ENCODE results near the gene LAMA2.

LAMA2 gene

GRCh38 chr6:128964771-128965170 lies 81.8 kb downstream of the LAMA2 start:
- H3K4me3 ChIP-seq (ENCODE audit: low read depth, low read length): no peak overlapping the region
- TF ChIP-seq CTCF (IDR thresholded peaks at IDR 0.05; ENCODE audit: low read depth, low read length): no peak

- TF ChIP-seq CTCF (IDR thresholded peaks at IDR 0.05; ENCODE audit: low read depth, low read length): no peak
- no peak overlapping the region for H3K4me3 ChIP-seq (ENCODE audit: low read depth, low read length)
These were observed 84.0 kb downstream of the LAMA2 start for GRCh38 chr6:128966934-128967333.

DNA sequence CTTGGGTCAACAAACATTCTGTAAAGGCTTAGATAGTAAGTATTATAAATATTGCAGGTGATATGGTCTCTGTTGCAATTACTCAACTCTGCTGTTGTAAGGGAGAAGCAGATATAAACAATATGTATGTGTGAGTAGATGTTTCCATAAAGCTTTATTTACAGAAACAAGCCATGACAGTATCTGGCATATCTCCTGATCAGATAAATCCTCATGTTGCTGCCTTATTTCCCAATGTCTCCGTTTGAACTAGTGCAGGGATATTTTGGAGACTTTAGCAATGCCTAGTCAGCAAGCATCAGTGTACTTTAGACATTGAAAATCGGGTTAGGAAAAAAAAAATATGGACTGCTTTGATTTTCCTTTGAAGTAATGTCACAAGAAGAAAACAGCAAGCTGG lies 96.1 kb downstream of the LAMA2 start:
- no peak for TF ChIP-seq CTCF (IDR thresholded peaks at IDR 0.05; ENCODE audit: low read depth, low read length)
- no peak overlapping the region for H3K4me3 ChIP-seq (ENCODE audit: low read depth, low read length)

GRCh38 chr6:128981716-128982115 lies 98.8 kb downstream of the LAMA2 start:
- TF ChIP-seq CTCF (IDR thresholded peaks at IDR 0.05; ENCODE audit: low read depth, low read length): no peak

GRCh38 chr6:128990360-128990759 lies 107.4 kb downstream of the LAMA2 start:
- TF ChIP-seq CTCF (IDR thresholded peaks at IDR 0.05; ENCODE audit: low read depth, low read length): no peak

More at GRCh38 chr6:128981716-128982115, 98.8 kb downstream of the LAMA2 start:
- H3K4me3 ChIP-seq (ENCODE audit: low read depth, low read length): no peak overlapping the region

GRCh38 chr6:128990915-128991314 lies 108.0 kb downstream of the LAMA2 start:
- no peak for TF ChIP-seq CTCF (IDR thresholded peaks at IDR 0.05; ENCODE audit: low read depth, low read length)
- H3K4me3 ChIP-seq (ENCODE audit: low read depth, low read length): no peak overlapping the region

More at GRCh38 chr6:128990360-128990759, 107.4 kb downstream of the LAMA2 start:
- no peak overlapping the region for H3K4me3 ChIP-seq (ENCODE audit: low read depth, low read length)

- no peak overlapping the region for H3K4me3 ChIP-seq (ENCODE audit: low read depth, low read length)
- no peak for TF ChIP-seq CTCF (IDR thresholded peaks at IDR 0.05; ENCODE audit: low read depth, low read length)
These were observed 110.2 kb downstream of the LAMA2 start for GRCh38 chr6:128993166-128993565.
